Measurements from ENCODE around the gene GPR12.
"Not testable (repeated sequence)": the region's sequence is repeated elsewhere in the genome, so short reads cannot be mapped to it uniquely, and the experiment has no call there.

The GPR12 gene

GRCh38 chr13:26747706-26748105 is 12.9 kb downstream of the GPR12 start:
- no peak for DNase-seq

DNA sequence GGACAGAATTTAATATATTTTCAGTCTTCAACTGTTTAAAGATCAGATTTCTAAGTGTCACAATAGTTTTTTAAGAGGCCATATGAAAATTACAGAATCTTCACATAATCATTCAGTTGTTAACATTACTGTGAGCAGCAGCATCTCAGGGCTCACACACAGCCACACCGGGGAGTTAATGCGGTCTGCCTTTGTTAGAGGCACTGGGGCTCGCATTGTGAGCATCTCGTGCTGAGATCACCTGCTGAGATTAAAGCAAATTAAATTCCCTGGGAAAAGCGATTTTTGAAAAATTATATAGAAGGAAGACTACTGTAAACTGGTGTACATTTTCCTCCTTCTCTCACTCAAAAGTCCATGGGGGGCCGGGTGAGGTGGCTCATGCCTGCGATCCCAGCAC is 16.6 kb downstream of the GPR12 start:
- DNase-seq, result no peak

GRCh38 chr13:26742691-26743358 is 17.8 kb downstream of the GPR12 start:
- DNase-seq, result no peak

DNA sequence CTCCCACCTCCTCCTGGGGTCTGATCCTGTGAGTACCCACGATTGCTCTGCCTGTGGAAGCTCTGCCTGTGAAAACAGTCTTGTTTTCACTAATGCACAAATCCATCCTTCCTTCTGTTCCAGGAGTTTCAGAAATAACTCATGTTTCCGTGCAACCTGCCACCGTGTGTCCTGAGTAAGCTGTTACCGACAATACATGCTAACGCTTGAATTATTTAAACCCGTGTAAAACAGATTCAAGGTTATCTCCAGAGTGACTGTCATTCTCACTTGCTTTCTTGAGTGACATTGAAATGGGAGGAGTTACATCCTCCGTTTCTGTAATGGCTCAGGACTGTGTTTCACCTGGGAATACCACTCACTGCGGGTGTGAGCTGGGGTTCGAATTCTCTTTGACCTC is 24.9 kb downstream of the GPR12 start:
- DNase-seq, result no peak

DNA sequence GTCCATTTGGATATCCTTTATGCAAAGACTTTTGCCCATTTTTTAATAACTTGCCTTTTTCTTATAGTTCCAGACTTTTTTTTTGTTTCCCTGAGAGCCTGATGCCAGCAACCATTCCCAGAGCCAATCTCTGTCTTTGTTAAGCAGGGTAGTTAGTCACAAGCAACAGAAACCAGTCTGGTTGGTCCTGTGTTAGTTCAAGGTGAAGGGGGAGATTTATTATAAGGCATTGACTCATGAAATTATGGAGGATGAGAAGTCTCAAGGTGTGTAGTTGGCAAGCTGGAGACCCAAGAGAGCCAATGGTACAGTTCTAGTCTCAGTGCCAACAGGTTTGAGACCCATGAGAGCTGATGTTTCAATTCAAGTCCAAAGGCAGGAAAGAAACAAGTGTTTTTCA is 33.0 kb downstream of the GPR12 start:
- DNase-seq, result no peak

DNA sequence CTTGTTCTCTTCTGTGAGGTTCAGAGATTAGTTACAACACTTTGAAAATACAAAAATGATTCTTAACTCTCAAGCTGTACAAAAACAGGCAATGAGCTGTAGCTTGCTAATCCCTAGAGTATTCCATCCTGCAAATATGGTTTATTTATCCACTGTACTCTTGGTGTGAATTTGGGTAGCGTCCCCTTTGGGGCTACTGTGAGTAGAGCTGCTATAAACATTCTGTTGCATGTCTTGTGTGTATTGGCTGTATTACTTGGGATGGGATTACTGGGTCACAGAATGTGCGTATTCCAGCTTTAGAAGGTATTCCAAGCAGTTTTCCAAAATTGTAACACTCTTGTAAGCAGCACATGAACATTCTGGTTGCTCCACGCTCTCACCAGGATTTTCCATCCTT is 33.5 kb downstream of the GPR12 start:
- DNase-seq, result no peak

GRCh38 chr13:26726684-26727083 is 33.9 kb downstream of the GPR12 start:
- DNase-seq, result no peak

DNA sequence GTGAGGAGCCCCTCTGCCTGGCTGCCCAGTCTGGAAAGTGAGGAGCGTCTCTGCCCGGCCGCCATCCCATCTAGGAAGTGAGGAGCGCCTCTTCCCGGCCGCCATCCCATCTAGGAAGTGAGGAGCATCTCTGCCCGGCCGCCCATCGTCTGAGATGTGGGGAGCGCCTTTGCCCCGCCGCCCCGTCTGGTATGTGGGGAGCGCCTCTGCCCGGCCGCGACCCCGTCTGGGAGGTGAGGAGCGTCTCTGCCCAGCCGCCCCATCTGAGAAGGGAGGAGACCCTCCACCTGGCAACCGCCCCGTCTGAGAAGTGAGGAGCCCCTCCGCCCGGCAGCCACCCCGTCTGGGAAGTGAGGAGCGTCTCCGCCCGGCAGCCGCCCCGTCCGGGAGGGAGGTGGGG is 37.0 kb downstream of the GPR12 start:
- not testable (repeated sequence) for DNase-seq

DNA sequence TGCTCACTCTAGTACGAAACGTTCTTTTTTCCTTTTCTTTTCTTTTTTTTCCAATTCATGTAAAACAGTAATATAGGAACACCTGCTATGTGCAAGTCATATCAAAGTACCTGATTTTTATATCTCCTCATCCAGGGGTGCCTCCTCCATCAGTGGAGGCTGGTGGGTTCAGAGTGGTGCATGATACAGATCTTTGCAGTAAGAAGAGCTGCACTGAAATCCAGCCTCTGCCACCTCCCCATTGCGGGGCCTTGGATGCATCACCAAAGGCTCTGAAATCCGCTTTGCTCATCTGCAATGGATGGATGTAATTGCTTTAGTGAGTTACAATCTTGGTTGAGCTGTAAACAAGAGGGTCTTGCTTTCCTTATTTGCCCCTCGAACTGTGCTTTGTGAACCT is 38.3 kb downstream of the GPR12 start:
- no peak for DNase-seq

DNA sequence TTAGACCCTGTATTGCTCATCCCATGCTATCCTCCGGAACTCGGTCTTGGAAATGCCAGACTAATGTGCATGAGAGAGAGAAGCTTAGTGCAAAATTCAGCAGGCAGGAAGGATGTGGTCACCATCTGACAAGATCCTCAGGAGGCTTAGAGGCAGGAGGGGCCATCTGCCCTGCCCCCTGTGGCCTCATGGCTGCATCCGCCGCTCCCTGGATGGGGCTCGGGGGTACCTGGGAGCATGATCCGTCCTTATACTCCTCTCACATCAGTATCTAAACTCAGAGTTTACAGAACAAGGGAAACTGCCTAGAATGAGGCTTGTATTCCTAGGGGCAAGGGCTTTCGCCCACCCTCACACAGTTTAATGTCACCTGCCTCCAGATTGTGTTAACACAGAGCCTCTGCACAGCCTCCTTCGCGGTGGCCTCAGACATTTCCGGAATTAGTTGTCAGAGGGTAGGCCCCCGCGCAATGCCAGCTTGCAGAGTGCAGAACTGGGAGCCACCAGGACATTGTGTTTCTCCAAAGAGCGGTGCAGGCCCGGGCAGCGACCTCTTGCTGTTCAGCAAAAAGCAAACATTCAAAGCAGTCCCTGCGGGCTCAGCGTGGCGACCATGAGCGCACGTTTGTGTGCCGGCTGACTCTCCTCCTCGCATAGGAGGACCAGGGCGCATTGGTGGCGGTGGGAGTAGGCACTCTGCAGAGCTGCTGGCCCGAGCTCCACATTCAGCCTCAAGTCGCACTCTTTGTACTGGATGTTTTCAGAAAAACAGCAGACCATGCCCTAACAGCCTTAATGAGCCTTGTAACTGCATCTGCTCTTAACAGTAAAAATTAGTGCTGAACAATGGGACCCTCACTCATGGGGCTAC is 39.1 kb downstream of the GPR12 start:
- DNase-seq, result peak; percentile 55 to 62

- DNase-seq, result no peak
Observed at GRCh38 chr13:26719356-26719945, 41.1 kb downstream of the GPR12 start.

- no peak for DNase-seq
Observed at GRCh38 chr13:26718872-26719271, 41.7 kb downstream of the GPR12 start.

DNA sequence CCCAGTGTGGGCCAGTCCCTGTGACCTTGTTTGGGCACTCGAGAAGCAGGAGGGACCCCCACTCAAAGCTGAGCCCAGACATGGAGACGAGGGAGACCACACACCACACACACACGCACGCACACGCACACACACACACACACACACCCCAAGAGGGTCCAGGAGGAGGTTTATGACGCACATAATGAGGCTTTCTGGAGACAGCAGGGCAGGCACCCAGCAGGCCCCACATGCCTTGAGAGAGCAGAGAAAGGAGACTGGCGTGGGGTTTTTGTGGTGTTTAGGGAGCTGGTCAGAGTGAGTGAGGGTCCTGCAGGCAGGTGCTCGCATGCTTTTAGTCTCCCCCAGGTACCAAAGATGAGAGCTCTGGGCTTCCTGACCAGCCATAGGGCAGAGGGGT is 42.4 kb downstream of the GPR12 start:
- no peak for DNase-seq

DNA sequence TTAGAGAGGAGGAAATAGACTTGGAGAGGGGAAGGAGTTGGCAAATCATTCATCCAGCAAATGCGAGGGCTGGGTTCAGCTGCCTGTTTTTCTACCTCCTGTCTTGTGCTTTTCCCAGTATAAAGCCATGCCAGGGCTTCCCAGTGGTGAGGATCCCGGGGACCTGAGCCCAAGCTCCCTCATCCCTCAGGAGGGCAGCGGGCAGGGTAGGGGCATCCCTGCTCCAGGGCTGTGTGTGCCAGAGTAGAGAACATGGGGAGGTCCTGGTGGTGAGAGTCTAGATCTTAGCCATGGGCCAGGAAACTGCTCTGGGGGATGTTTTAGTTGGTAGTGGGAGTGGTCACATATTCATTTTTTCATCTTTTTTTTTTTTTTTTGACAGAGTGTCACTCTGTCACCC is 43.6 kb downstream of the GPR12 start:
- DNase-seq, result no peak

DNA sequence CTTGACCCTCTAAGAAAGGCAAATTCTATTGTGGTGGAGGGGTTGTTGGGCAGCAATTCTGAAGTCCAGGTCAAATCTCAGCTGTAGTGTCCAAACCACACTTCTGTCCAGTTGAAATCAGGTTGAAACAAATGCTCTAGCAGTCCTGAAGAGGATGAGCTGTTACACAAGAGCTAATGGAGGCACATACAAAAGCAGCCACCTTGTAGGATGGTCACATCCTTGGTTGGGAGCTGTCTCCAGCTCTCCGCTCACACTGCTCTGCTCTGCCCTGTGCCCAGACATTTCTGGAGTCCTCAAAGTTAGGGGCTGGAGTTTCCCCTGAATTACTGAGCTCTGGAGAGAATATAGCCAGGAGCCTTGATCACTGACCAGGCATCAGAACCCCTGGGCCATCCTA is 47.2 kb downstream of the GPR12 start:
- DNase-seq, result no peak

DNA sequence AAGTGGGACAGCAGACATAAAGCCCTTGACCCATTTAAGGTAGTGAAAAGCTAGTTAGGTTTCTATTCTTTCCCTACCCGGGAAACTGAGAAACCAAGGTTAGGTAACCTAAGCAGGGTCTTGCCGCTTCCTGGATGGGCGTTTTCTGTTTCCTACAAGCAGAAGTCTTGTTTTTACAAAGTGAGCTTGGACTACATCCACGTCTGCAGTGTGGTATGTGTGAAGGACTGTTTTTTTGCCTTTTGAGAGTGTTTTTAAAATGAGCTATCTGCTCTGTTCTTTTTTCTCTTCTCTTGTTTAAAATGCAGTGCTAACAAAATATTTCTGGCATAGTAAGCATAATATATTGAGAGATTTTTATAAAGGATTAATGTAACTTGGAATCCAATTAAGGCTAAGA is 49.4 kb downstream of the GPR12 start:
- no peak for DNase-seq

- no peak for DNase-seq
Observed at GRCh38 chr13:26710166-26710565, 50.4 kb downstream of the GPR12 start.

GRCh38 chr13:26709461-26709860 is 51.1 kb downstream of the GPR12 start:
- no peak for DNase-seq

DNA sequence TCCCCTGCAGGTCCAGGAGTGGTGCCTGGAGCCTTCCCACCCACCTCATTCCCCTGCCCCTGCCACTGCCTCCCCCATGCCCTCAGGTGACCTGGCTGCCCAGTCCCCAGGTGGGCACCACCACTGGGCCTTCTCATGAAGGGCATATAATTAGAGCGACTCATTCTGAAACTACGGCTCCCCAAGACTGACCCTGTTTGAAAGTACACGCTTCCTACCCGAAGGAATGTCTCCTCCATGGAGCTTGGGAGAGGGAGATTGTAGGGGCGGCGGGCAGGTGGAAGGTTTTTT is 52.6 kb downstream of the GPR12 start:
- DNase-seq, result no peak

- peak; percentile 45 to 56 for DNase-seq
Observed at GRCh38 chr13:26707122-26708006, 53.2 kb downstream of the GPR12 start.

DNA sequence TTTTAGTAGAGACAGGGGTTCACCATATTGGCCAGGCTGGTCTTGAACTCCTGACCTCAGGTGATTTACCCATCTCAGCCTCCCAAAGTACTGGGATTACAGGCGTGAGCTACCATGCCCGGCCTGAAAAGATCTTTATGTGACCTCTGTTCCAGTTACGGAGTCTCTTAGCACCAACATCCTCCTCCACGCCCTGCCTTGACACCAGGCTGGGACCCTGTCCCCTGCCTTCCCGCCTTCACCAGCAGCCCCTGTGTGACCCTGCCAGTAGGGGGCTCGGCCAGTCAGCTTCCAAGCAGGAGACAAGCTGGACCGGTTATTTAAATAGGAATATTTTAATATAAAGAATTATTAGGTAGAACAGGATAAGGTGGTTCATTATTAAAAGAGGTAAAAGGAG is 54.2 kb downstream of the GPR12 start:
- DNase-seq, result no peak

DNA sequence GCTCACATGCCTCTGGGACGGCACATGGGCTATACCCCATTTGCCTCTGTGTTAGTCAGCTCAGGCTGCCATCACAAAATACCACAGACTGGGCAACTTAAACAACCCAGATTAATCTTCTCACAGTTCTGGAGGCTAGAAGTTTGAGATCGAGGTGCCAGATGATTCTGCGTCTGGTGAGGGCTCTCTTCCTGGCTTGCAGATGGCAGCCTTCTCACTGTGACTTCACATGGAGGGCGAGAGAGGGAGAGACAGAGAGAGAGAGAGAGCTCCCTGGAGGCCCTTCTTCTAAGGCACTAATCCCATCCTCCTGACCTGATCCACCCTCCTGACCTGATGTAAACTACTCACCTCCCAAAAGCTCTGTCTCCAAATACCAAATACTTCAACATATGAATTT is 55.0 kb downstream of the GPR12 start:
- no peak for DNase-seq
